Prostate gland (tissue), 2 donors: ENCODE results near the gene CCNJL.

Experiments
- CTCF ChIP-seq, 4 experiments: fragments of 200-600 bp in 2 of 4; fragments of 450-650 bp in 2 of 4; sonication (generic) in 2 of 4; IDR thresholded peaks; 1 replicate in 3 of 4; 2 replicates in 1 of 4; pipeline ENCODE4 v1.5.1; 2016 to 2019; ENCODE audit warnings: antibody characterized with exemption in 4 of 4, mild to moderate bottlenecking in 2 of 4, moderate library complexity in 2 of 4
- POLR2AphosphoS5 ChIP-seq: sonication (generic); formaldehyde crosslinking; IDR thresholded peaks from one replicate; pipeline ENCODE4 v1.6.1; 2017; ENCODE audit warnings: antibody characterized with exemption

- TF ChIP-seq CTCF (IDR thresholded peaks at IDR 0.05) = no peak
- no peak for TF ChIP-seq POLR2AphosphoS5
Measured at GRCh38 chr5:160360310-160360709, 47.9 kb upstream of the CCNJL start.
